K562 (cell line): ENCODE measurements around the gene TENT4A. TPM values are rescaled to one million over a fixed set of nuclear protein-coding genes. Genes with fewer than 3 reads are reported as not detected.

Source experiments
- ATAC-seq: fragments of 200-7000 bp; cut with Tn5 transposase; 3 replicates; pipeline ENCODE4 v1.9.1; 2020; ENCODE audit warnings: moderate library complexity
- BruUV-seq: library from RNA; stranded (reverse); fragments of 400-500 nt; replicated peaks from 2 replicates; lab custom pipeline; 2021; lab: Mats Ljungman, UMichigan
- CTCF ChIA-PET: fragments of 300-600 bp; formaldehyde crosslinking; extraction: SDS; loops from one replicate; lab custom pipeline; 2021; ENCODE audit warnings: low intra/inter-chr PET ratio; lab: Yijun Ruan, JAX
- POLR2A ChIA-PET: fragments of 300-600, 350-650 bp; sonication (Branson Sonifier 250); formaldehyde crosslinking; extraction: SDS; loops from one replicate; lab custom pipeline; 2021; ENCODE audit warnings: antibody characterized with exemption, inconsistent platforms; lab: Yijun Ruan, JAX
- DNase-seq, 4 experiments: peaks; one replicate each; pipeline versions ENCODE4 v3.0.0 to v3.0.0-alpha.2; 2011 to 2018; ENCODE audit warnings: low spot score in 3 of 4, mixed read lengths in 3 of 4; ENCODE audit errors: extremely low read depth in 1 of 4
- FAIRE-seq: peaks from 2 replicates; lab custom pipeline; 2011; peaks lifted over from hg19 to GRCh38; lab: Jason Lieb, UNC
- H2AFZ ChIP-seq: 2 replicates; pipeline ENCODE4 v1.6.0; 2011; ENCODE audit warnings: low read depth, low read length, control low read depth, inconsistent platforms
- H3K27ac ChIP-seq: fragments of 200-600 bp; 3 replicates; pipeline ENCODE4 v1.8.0; 2011; ENCODE audit warnings: low read depth, mild to moderate bottlenecking, control low read depth, inconsistent platforms, low read length, moderate library complexity, mixed read lengths; ENCODE audit errors: extremely low read depth
- H3K27me3 ChIP-seq, 2 experiments: fragments of 300-600 bp in 1 of 2; 2 replicates in 1 of 2; 3 replicates in 1 of 2; pipeline versions ENCODE4 v1.6.0 to v1.8.0; 2011; ENCODE audit warnings: inconsistent platforms in 2 of 2, low read length in 2 of 2, mild to moderate bottlenecking in 1 of 2, mixed read lengths in 1 of 2, moderate library complexity in 1 of 2; ENCODE audit not compliant: control insufficient read depth in 2 of 2, insufficient read depth in 2 of 2
- H3K36me3 ChIP-seq: fragments of 300-600 bp; 3 replicates; pipeline ENCODE4 v1.8.0; 2011; ENCODE audit warnings: mild to moderate bottlenecking, low read length, inconsistent platforms; ENCODE audit not compliant: control insufficient read depth, insufficient read depth
- H3K4me1 ChIP-seq, 2 experiments: fragments of 200-600 bp in 1 of 2; replicated peaks in 1 of 2; 2 replicates in 1 of 2; 3 replicates in 1 of 2; pipeline versions ENCODE4 v1.5.1 to v1.8.0; 2011; ENCODE audit warnings: inconsistent platforms in 2 of 2, low read length in 2 of 2, mild to moderate bottlenecking in 1 of 2, mixed read lengths in 1 of 2, moderate library complexity in 1 of 2; ENCODE audit not compliant: control insufficient read depth in 2 of 2, insufficient read depth in 2 of 2
- H3K4me2 ChIP-seq: 2 replicates; pipeline ENCODE4 v1.6.1; 2011; ENCODE audit warnings: low read length, control low read depth, inconsistent platforms, mixed read lengths; ENCODE audit not compliant: insufficient read depth
- H3K4me3 ChIP-seq: fragments of 200-600 bp; sonication (generic), shearing (Covaris generic); 2 replicates; pipeline ENCODE4 v1.5.1; 2016; ENCODE audit warnings: control low read depth, inconsistent platforms
- H3K79me2 ChIP-seq: fragments of 200-600 bp; 3 replicates; pipeline ENCODE4 v1.8.0; 2011; ENCODE audit warnings: low read length, inconsistent platforms; ENCODE audit not compliant: control insufficient read depth, insufficient read depth
- H3K9ac ChIP-seq, 2 experiments: 2 replicates each; pipeline versions ENCODE4 v1.6.0 to v1.6.1; 2011; ENCODE audit warnings: low read depth in 2 of 2, low read length in 2 of 2, control low read depth in 1 of 2, inconsistent platforms in 1 of 2, mild to moderate bottlenecking in 1 of 2, mixed read lengths in 1 of 2; ENCODE audit not compliant: insufficient read depth in 1 of 2
- H3K9me1 ChIP-seq: one replicate; pipeline ENCODE4 v1.6.0; 2011; ENCODE audit warnings: inconsistent platforms, mild to moderate bottlenecking, low read length, moderate library complexity; ENCODE audit not compliant: control insufficient read depth, insufficient read depth
- H3K9me3 ChIP-seq: replicated peaks from 2 replicates; pipeline ENCODE4 v1.5.1; 2011; ENCODE audit warnings: low read depth, low read length, inconsistent platforms; ENCODE audit not compliant: control insufficient read depth, insufficient read depth
- H4K20me1 ChIP-seq: replicated peaks from 2 replicates; pipeline ENCODE4 v1.6.1; 2011; ENCODE audit warnings: low read length, inconsistent platforms, mixed read lengths; ENCODE audit not compliant: control insufficient read depth, insufficient read depth
- AFF4 ChIP-seq: sonication (generic); formaldehyde crosslinking; IDR thresholded peaks from 2 replicates; pipeline ENCODE4 v1.8.0; 2023; ENCODE audit warnings: mild to moderate bottlenecking, missing genetic modification reagents
- ETS2 ChIP-seq: IDR thresholded peaks from 2 replicates; pipeline ENCODE4 v1.6.1; 2016; ENCODE audit warnings: borderline replicate concordance, missing genetic modification characterization, mild to moderate bottlenecking, moderate library complexity, missing compliant biosample characterization; ENCODE audit not compliant: poor library complexity, severe bottlenecking
- FOXA3 ChIP-seq, 2 experiments: fragments of 450-650 bp in 1 of 2; sonication (generic) in 1 of 2; formaldehyde crosslinking; IDR thresholded peaks in 1 of 2; conservative IDR thresholded peaks in 1 of 2; 2 replicates each; pipeline versions ENCODE4 v1.4.0 to v1.8.0; 2020 to 2022; ENCODE audit warnings: mild to moderate bottlenecking in 2 of 2, missing genetic modification reagents in 1 of 2
- HNRNPLL ChIP-seq: fragments of 200-400 bp; formaldehyde crosslinking; IDR thresholded peaks from 2 replicates; pipeline ENCODE4 v1.6.1; 2017; ENCODE audit warnings: low read length, low read depth, mild to moderate bottlenecking; ENCODE audit not compliant: poor library complexity, severe bottlenecking
- MNT ChIP-seq, 2 experiments: fragments of 450-650 bp; conservative IDR thresholded peaks; 2 replicates each; pipeline ENCODE4 v1.6.1; 2017; ENCODE audit warnings: mild to moderate bottlenecking in 2 of 2, moderate library complexity in 2 of 2
- NFIC ChIP-seq: fragments of 450-650 bp; IDR thresholded peaks from 2 replicates; pipeline ENCODE4 v1.6.1; 2017; ENCODE audit warnings: mild to moderate bottlenecking, inconsistent platforms
- PTRF ChIP-seq: fragments of 450-650 bp; IDR thresholded peaks from 2 replicates; pipeline ENCODE4 v1.6.1; 2016; ENCODE audit warnings: mild to moderate bottlenecking, missing genetic modification characterization, missing compliant biosample characterization
- SETDB1 ChIP-seq: IDR thresholded peaks from one replicate; pipeline ENCODE4 v1.6.1; 2012; ENCODE audit warnings: low read length, control low read depth, inconsistent platforms
- SRSF7 ChIP-seq: fragments of 200-400 bp; formaldehyde crosslinking; optimal IDR thresholded peaks from 2 replicates; pipeline ENCODE3; 2017; ENCODE audit warnings: mild to moderate bottlenecking, low read depth, low read length
- STAG1 ChIP-seq: sonication (generic); formaldehyde crosslinking; IDR thresholded peaks from 2 replicates; pipeline ENCODE4 v1.5.0; 2020; ENCODE audit warnings: missing genetic modification reagents, borderline replicate concordance
- ZBTB11 ChIP-seq, 3 experiments: fragments of 200-800 bp in 1 of 3; fragments of 250-450 bp in 1 of 3; fragments of 450-650 bp in 1 of 3; sonication (Bioruptor Pico) in 1 of 3; sonication (Bioruptor generic) in 1 of 3; formaldehyde crosslinking in 1 of 3; IDR thresholded peaks; 2 replicates each; pipeline versions ENCODE4 v1.6.1 to v1.8.0; 2016 to 2022; ENCODE audit warnings: mild to moderate bottlenecking in 2 of 3, missing genetic modification characterization in 2 of 3, missing compliant biosample characterization in 1 of 3, moderate library complexity in 1 of 3
- ZNF707 ChIP-seq: fragments of 250-450 bp; sonication (Bioruptor Pico); conservative IDR thresholded peaks from 2 replicates; pipeline ENCODE4 v1.8.0; 2022; ENCODE audit warnings: inconsistent platforms, mild to moderate bottlenecking, moderate library complexity
- WGBS: fragments of 100-300 bp; shearing (Covaris generic); methylation state at CpG from one replicate; pipeline ENCODE4 v1.1.6; 2016; ENCODE audit warnings: low coverage, mixed read lengths; ENCODE audit not compliant: insufficient coverage; ENCODE audit errors: missing lambda C conversion rate; 5-methylcytosine and 5-hydroxymethylcytosine counted together
- in situ Hi-C: fragments of 300-500 bp; cut with MboI; formaldehyde crosslinking; loops from 4 replicates; pipeline ENCODE4 v1.15.0; 2018; ENCODE audit warnings: inconsistent platforms, mixed read lengths
- intact Hi-C: fragments of 100-400 bp; cut with micrococcal nuclease; formaldehyde crosslinking; loops from 2 replicates; pipeline ENCODE4 v1.14.2; 2022
- polyA plus RNA-seq, 8 experiments: library from polyadenylated mRNA; depleted of rRNA in 4 of 8; stranded (reverse) in 5 of 8; unstranded in 3 of 8; fragments of >200 nt; fragmentation: Nextera tagmentation in 2 of 8; fragmentation: Illumina TruSeq in 1 of 8; extraction: Ambion mirVana in 2 of 8; extraction: Trizol in 1 of 8; gene quantifications; 2 replicates each; pipeline versions ENCODE4 v1.2.1 to v1.2.3, GENCODE V29; 2011 to 2014; ENCODE audit warnings: inconsistent platforms in 1 of 8, missing spikeins in 1 of 8
- total RNA-seq, 7 experiments: library from RNA; depleted of rRNA in 6 of 7; stranded (reverse); fragments of >200 nt in 6 of 7; fragmentation: Illumina TruSeq in 2 of 7; extraction: Trizol in 2 of 7; gene quantifications; 2 replicates each; pipeline versions ENCODE4 v1.2.1 to v1.2.3, GENCODE V29; 2011 to 2021; ENCODE audit warnings: low replicate concordance in 1 of 7

Gene TENT4A
- total and polyA plus RNA-seq, 9 of the 15 experiments (the other 6 are each of a cell fraction or from before 2014, with no cell fraction given), result 1.3 to 27.3 (median 13.0) TPM

DNA sequence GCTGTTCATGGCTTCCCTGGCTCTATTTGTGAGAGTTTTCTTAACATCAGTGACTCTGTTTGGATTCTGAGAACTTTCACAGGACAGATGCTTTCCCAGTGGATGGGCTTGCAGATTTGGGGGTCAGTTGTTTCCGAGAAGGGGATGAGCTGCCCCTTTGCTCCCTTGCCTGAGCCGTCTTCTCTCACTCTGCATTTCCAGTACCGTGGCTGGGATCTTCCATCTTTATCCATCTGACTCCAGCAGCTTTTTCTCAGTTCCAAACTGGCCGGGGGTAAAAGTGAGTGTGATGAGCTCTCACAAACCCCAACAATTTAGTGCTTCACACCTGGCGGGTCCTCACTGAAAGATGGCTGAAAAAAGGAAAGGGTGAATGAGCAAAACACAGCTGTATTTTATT lies 79.1 kb downstream of the TENT4A start:
- Histone ChIP-seq H4K20me1 (no peaks in the 10 kb centered on the region; the same call in 1 of the 2 replicates), H3K4me3 (no peak overlapping the region), H3K4me2 (no peak overlapping the region), H3K4me1 (no peaks in the 10 kb centered on the region; a peak in 1 of 5 replicates), H3K79me2 (no peaks in the 10 kb centered on the region), H3K27me3 (peaks cover 34 to 49% of the 10 kb centered on the region in 2 experiments; a peak in 4 of 5 replicates), H3K9ac (no peak overlapping the region), H3K9me3 (no peaks in the 10 kb centered on the region), H3K9me1 (no peaks in the 10 kb centered on the region), H3K27ac (no peak overlapping the region), H2AFZ (no peak overlapping the region), H3K36me3 (no peaks in the 10 kb centered on the region)
- no TSS peak for BruUV-seq
- DNase-seq (no peak), FAIRE-seq (no peak), ATAC-seq (no peak)
- TF ChIP-seq SRSF7, result no peak
- TF ChIP-seq STAG1 (CRISPR knock-in tag), result no peak
- no peak for TF ChIP-seq ETS2 (tag)
- TF ChIP-seq FOXA3 (CRISPR knock-in tag; conservative IDR thresholded peaks at IDR 0.05 in 1 of 2, IDR thresholded peaks at IDR 0.05 in 1 of 2), result no peak
- TF ChIP-seq SETDB1, result no peak
- no peak for TF ChIP-seq ZNF707
- TF ChIP-seq MNT (conservative IDR thresholded peaks at IDR 0.05), result no peak
- TF ChIP-seq ZBTB11 (CRISPR knock-in tag; IDR thresholded peaks at IDR 0.05), result no peak
- no peak for TF ChIP-seq NFIC
- no peak for TF ChIP-seq PTRF (tag)
- TF ChIP-seq AFF4, result no peak
- no peak for TF ChIP-seq HNRNPLL
- ChIA-PET POLR2A (interaction anchor here (0.8 kb wide), 1 partner anchor 10 kb away, joined by 3 read pairs; no protein-coding TSS in a partner anchor), CTCF (no interaction called here)
- in situ Hi-C loops (no loop called here), intact Hi-C loops (no loop called here)
- 0% methylated on average over 5 of the region's 5 CpGs for WGBS
